Glutamatergic neuron (in vitro differentiated cells): ENCODE results near the gene KCNK10. TPM values are rescaled to one million over a fixed set of nuclear protein-coding genes. Genes with fewer than 3 reads are reported as not detected.

ENCODE experiments used
- DNase-seq: peaks from one replicate; pipeline ENCODE4 v3.0.0; 2022
- H3K27ac Mint-ChIP-seq: one replicate; pipeline ENCODE4 v1.8.0; 2020; ENCODE audit warnings: mild to moderate bottlenecking, mixed read lengths, inconsistent platforms; ENCODE audit not compliant: unreplicated experiment
- H3K27me3 Mint-ChIP-seq: one replicate; pipeline ENCODE4 v1.8.0; 2020; ENCODE audit warnings: mild to moderate bottlenecking, moderate library complexity, mixed read lengths, inconsistent platforms; ENCODE audit not compliant: unreplicated experiment
- H3K36me3 Mint-ChIP-seq: one replicate; pipeline ENCODE4 v1.8.0; 2020; ENCODE audit warnings: mild to moderate bottlenecking, mixed read lengths, inconsistent platforms; ENCODE audit not compliant: unreplicated experiment
- H3K4me1 Mint-ChIP-seq: one replicate; pipeline ENCODE4 v1.8.0; 2020; ENCODE audit warnings: mild to moderate bottlenecking, low read depth, mixed read lengths, inconsistent platforms; ENCODE audit not compliant: unreplicated experiment
- H3K4me3 Mint-ChIP-seq: one replicate; pipeline ENCODE4 v1.8.0; 2020; ENCODE audit warnings: mild to moderate bottlenecking, mixed read lengths, inconsistent platforms; ENCODE audit not compliant: unreplicated experiment
- H3K9me3 Mint-ChIP-seq: one replicate; pipeline ENCODE4 v1.8.0; 2020; ENCODE audit warnings: mild to moderate bottlenecking, moderate library complexity, mixed read lengths, inconsistent platforms; ENCODE audit not compliant: unreplicated experiment
- total RNA-seq: library from RNA; stranded (reverse); fragmentation: NEBNext Ultra II Directional; extraction: Animal tissue kit (Norgen Biotek cat#: 25700); gene quantifications from one replicate; pipeline ENCODE4 v1.2.1, GENCODE V29; 2021; ENCODE audit not compliant: unreplicated experiment
- TF ChIP-seq, protein P1 (sequence below): fragments of 200-600 bp; sonication (generic); IDR thresholded peaks from one replicate; pipeline ENCODE4 v1.5.0; 2021; ENCODE audit not compliant: partially characterized antibody, unreplicated experiment

KCNK10 gene
- total RNA-seq, 1 donor from 2014 or later, result 2.8 TPM

GRCh38 chr14:88255196-88255595 lies 67.9 kb downstream of the KCNK10 start:
- Mint-ChIP-seq H3K27ac (no peak overlapping the region), H3K27me3 (no peaks in the 10 kb centered on the region), H3K4me1 (no peaks in the 10 kb centered on the region), H3K36me3 (no peaks in the 10 kb centered on the region), H3K9me3 (peaks cover 1% of the 10 kb centered on the region), H3K4me3 (no peak overlapping the region)
- no peak for DNase-seq
- TF ChIP-seq, protein P1, sequence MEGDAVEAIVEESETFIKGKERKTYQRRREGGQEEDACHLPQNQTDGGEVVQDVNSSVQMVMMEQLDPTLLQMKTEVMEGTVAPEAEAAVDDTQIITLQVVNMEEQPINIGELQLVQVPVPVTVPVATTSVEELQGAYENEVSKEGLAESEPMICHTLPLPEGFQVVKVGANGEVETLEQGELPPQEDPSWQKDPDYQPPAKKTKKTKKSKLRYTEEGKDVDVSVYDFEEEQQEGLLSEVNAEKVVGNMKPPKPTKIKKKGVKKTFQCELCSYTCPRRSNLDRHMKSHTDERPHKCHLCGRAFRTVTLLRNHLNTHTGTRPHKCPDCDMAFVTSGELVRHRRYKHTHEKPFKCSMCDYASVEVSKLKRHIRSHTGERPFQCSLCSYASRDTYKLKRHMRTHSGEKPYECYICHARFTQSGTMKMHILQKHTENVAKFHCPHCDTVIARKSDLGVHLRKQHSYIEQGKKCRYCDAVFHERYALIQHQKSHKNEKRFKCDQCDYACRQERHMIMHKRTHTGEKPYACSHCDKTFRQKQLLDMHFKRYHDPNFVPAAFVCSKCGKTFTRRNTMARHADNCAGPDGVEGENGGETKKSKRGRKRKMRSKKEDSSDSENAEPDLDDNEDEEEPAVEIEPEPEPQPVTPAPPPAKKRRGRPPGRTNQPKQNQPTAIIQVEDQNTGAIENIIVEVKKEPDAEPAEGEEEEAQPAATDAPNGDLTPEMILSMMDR, result no peak

- H3K27ac Mint-ChIP-seq, result no peak overlapping the region
- H3K4me1 Mint-ChIP-seq, result peaks cover 2% of the 10 kb centered on the region
- peaks cover 1% of the 10 kb centered on the region for H3K9me3 Mint-ChIP-seq
- DNase-seq, result no peak
- TF ChIP-seq, protein P1, result no peak
- no peaks in the 10 kb centered on the region for H3K36me3 Mint-ChIP-seq
- H3K4me3 Mint-ChIP-seq, result no peak overlapping the region
- no peaks in the 10 kb centered on the region for H3K27me3 Mint-ChIP-seq
These were observed 70.6 kb downstream of the KCNK10 start for GRCh38 chr14:88252498-88252897.

DNA sequence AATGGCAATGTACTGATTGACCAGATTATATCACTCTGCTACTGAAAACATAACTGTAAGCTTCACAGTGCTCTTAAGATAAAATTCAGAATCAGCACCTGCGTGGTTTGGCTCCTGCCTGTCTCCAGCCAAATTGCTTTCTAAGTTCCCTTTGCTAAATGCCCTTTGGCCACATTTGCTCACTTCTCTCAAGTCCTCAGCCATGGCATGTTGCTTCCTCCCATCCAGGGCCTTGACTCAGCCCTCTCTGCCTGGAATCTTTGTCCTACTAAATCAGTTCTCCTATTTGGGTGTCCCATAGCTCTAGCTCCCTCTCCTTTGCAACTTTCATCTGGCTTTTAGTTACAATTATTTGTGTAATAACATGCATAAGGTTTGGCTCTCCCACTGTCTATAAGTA lies 71.4 kb downstream of the KCNK10 start:
- Mint-ChIP-seq H3K36me3 (no peaks in the 10 kb centered on the region), H3K9me3 (peaks cover 1% of the 10 kb centered on the region), H3K27ac (no peak overlapping the region), H3K27me3 (no peaks in the 10 kb centered on the region), H3K4me3 (no peak overlapping the region), H3K4me1 (peaks cover 4% of the 10 kb centered on the region)
- TF ChIP-seq, protein P1, result no peak
- no peak for DNase-seq

DNA sequence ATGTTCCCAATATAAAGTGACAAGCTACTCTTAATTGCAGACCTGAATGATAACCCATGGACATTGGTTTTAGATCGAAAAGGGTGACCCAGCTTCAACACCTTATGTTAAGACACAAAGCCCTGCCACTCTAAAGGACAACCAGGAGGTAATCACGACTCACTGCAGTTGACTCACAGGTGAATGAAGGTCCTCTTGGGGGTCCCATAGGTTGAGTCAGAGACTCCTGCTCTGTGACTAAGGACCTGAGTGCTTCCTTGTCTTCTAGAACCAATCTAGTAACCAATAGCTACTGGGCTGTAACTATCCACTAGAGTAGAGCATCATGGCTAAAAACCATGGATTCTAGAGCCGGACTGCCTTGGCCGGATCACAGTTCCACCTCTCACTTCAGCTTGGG lies 73.8 kb downstream of the KCNK10 start:
- peaks cover 11% of the 10 kb centered on the region for H3K27me3 Mint-ChIP-seq
- DNase-seq, result no peak
- H3K9me3 Mint-ChIP-seq, result peaks cover 1% of the 10 kb centered on the region
- H3K36me3 Mint-ChIP-seq, result no peaks in the 10 kb centered on the region
- TF ChIP-seq, protein P1, result no peak
- H3K27ac Mint-ChIP-seq, result no peak overlapping the region
- H3K4me1 Mint-ChIP-seq, result peaks cover 19% of the 10 kb centered on the region
- no peak overlapping the region for H3K4me3 Mint-ChIP-seq

GRCh38 chr14:88248606-88249005 lies 74.5 kb downstream of the KCNK10 start:
- no peak for DNase-seq
- Mint-ChIP-seq H3K4me1 (peaks cover 20% of the 10 kb centered on the region), H3K4me3 (no peak overlapping the region), H3K9me3 (peaks cover 1% of the 10 kb centered on the region), H3K27ac (no peak overlapping the region), H3K36me3 (no peaks in the 10 kb centered on the region), H3K27me3 (peaks cover 11% of the 10 kb centered on the region)
- TF ChIP-seq, protein P1, result no peak
